Spleen (tissue), 11 donors: ENCODE results near the gene RYR1. TPM values are rescaled to one million over a fixed set of nuclear protein-coding genes. Genes with fewer than 3 reads are reported as not detected.

Source experiments
- DNase-seq: peaks from one replicate; pipeline ENCODE4 v3.0.0-alpha.2; 2020
- H3K27ac ChIP-seq, 8 donors: fragments of 200-600 bp; sonication (generic) in 7 of 8; 1 replicate in 4 of 8; 2 replicates in 4 of 8; pipeline versions ENCODE4 v1.5.0 to v1.8.0; 2016 to 2021; ENCODE audit warnings: inconsistent platforms in 4 of 8, mild to moderate bottlenecking in 4 of 8, moderate library complexity in 1 of 8
- H3K27me3 ChIP-seq, 7 donors: fragments of 200-600 bp; sonication (generic) in 6 of 7; replicated peaks in 1 of 7; 1 replicate in 4 of 7; 2 replicates in 3 of 7; pipeline versions ENCODE4 v1.5.0 to v1.8.0; 2016 to 2021; ENCODE audit warnings: inconsistent platforms in 3 of 7, mild to moderate bottlenecking in 1 of 7
- H3K36me3 ChIP-seq, 6 donors: fragments of 200-600 bp; sonication (generic) in 5 of 6; 1 replicate in 4 of 6; 2 replicates in 2 of 6; pipeline versions ENCODE4 v1.5.0 to v1.8.0; 2016 to 2021; ENCODE audit warnings: inconsistent platforms in 2 of 6
- H3K4me1 ChIP-seq, 6 donors: fragments of 200-600 bp; sonication (generic) in 5 of 6; 1 replicate in 3 of 6; 2 replicates in 3 of 6; pipeline versions ENCODE4 v1.5.0 to v1.8.0; 2016 to 2021; ENCODE audit warnings: inconsistent platforms in 3 of 6
- H3K4me3 ChIP-seq, 8 donors: fragments of 200-600 bp; sonication (generic) in 7 of 8; 1 replicate in 4 of 8; 2 replicates in 4 of 8; pipeline versions ENCODE4 v1.5.0 to v1.8.0; 2016 to 2021; ENCODE audit warnings: inconsistent platforms in 4 of 8, mild to moderate bottlenecking in 4 of 8, moderate library complexity in 2 of 8
- H3K9me3 ChIP-seq, 8 donors: fragments of 200-600 bp; sonication (generic) in 7 of 8; 1 replicate in 4 of 8; 2 replicates in 4 of 8; pipeline versions ENCODE4 v1.5.0 to v1.8.0; 2016 to 2021; ENCODE audit warnings: inconsistent platforms in 4 of 8
- POLR2A ChIP-seq, 3 donors: fragments of 450-650 bp; IDR thresholded peaks; one replicate each; pipeline ENCODE4 v1.5.1; 2017; ENCODE audit warnings: antibody characterized with exemption in 3 of 3, mild to moderate bottlenecking in 1 of 3
- POLR2AphosphoS5 ChIP-seq, 3 donors: sonication (generic); formaldehyde crosslinking; IDR thresholded peaks; one replicate each; pipeline ENCODE4 v1.5.1; 2017; ENCODE audit warnings: antibody characterized with exemption in 3 of 3
- WGBS, 5 donors: extraction: QIAGEN DNeasy Blood & Tissue Kit in 3 of 5; methylation state at CpG; one replicate each; pipeline versions ENCODE4 v1.1.5 to v1.1.7; 2013 to 2018; 5-methylcytosine and 5-hydroxymethylcytosine counted together
- intact Hi-C: fragments of 100-400 bp; cut with DNase I; formaldehyde crosslinking; loops from one replicate; pipeline ENCODE4 v1.15.0; 2023; ENCODE audit warnings: low total_unique reads
- polyA plus RNA-seq, 3 donors: library from polyadenylated mRNA; stranded (reverse); fragments of 200-250 nt; gene quantifications; one replicate each; pipeline ENCODE4 v1.2.1, GENCODE V29; 2013
- total RNA-seq, 7 donors: library from RNA; depleted of rRNA in 3 of 7; stranded (reverse); fragments of >200 nt in 3 of 7; fragmentation: NEBNext Ultra II Directional in 4 of 7; extraction: Animal tissue kit (Norgen Biotek cat#: 25700) in 4 of 7; gene quantifications; one replicate each; pipeline versions ENCODE4 v1.1.0 to v1.2.1, GENCODE V29; 2016 to 2021
- TF ChIP-seq, protein P1 (sequence below), 11 experiments: fragments of 200-600 bp in 7 of 11; fragments of 450-650 bp in 4 of 11; sonication (generic) in 4 of 11; IDR thresholded peaks in 8 of 11; conservative IDR thresholded peaks in 3 of 11; 1 replicate in 7 of 11; 2 replicates in 4 of 11; pipeline versions ENCODE4 v1.4.0 to v1.8.0; 2016 to 2021; ENCODE audit warnings: antibody characterized with exemption in 11 of 11, inconsistent platforms in 4 of 11, mild to moderate bottlenecking in 1 of 11
- donor health status: healthy with polysubstance abuse.
- donor health status: DM: no; HTN: no; CAD: no; lungs with moderate emphysema.
- donor health status: DM: no; HTN: no; CAD: no.
- donor health status: Bipolar disorder and iron deficiency.
- donor health status: healthy.
- donor health status: DM: no; HTN: no; CAD: no.
- donor health status: DM: yes; HTN: yes; CAD: no.

RYR1 gene
- total and polyA plus RNA-seq, 10 donors, result 0.32 to 3.2 (median 1.3) TPM

DNA sequence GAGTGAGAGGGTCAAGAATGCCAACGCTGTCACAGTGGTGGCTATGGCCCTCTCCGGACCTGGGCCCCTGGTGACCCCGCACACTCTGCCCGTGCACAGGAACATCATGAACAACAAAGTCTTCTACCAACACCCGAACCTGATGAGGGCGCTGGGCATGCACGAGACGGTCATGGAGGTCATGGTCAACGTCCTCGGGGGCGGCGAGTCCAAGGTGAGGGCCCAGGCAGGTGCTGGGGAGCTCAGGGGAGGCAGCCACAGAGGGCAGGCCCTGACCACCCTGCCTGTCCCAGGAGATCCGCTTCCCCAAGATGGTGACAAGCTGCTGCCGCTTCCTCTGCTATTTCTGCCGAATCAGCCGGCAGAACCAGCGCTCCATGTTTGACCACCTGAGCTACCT, 62.6 kb downstream of the RYR1 start:
- TF ChIP-seq POLR2A (IDR thresholded peaks at IDR 0.05), result no peak
- TF ChIP-seq POLR2AphosphoS5 (IDR thresholded peaks at IDR 0.05), result no peak
- TF ChIP-seq, protein P1, sequence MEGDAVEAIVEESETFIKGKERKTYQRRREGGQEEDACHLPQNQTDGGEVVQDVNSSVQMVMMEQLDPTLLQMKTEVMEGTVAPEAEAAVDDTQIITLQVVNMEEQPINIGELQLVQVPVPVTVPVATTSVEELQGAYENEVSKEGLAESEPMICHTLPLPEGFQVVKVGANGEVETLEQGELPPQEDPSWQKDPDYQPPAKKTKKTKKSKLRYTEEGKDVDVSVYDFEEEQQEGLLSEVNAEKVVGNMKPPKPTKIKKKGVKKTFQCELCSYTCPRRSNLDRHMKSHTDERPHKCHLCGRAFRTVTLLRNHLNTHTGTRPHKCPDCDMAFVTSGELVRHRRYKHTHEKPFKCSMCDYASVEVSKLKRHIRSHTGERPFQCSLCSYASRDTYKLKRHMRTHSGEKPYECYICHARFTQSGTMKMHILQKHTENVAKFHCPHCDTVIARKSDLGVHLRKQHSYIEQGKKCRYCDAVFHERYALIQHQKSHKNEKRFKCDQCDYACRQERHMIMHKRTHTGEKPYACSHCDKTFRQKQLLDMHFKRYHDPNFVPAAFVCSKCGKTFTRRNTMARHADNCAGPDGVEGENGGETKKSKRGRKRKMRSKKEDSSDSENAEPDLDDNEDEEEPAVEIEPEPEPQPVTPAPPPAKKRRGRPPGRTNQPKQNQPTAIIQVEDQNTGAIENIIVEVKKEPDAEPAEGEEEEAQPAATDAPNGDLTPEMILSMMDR (IDR thresholded peaks at IDR 0.05 in 8 of 11, conservative IDR thresholded peaks at IDR 0.05 in 3 of 11), result no peak
- WGBS, 5 donors, result 85 to 96% (median 88%) methylated on average over 15 to 17 of the region's 17 CpGs
- DNase-seq, result no peak
- H3K27ac ChIP-seq, result no peak overlapping the region
- intact Hi-C loops, result no loop called here
- H3K4me1 ChIP-seq, result peaks cover 0 to 6% (median 0%) of the 10 kb centered on the region in 6 donors
- H3K36me3 ChIP-seq, result no peaks in the 10 kb centered on the region
- H3K27me3 ChIP-seq, result peaks cover 0 to 20% (median 0%) of the 10 kb centered on the region in 7 donors
- no peak overlapping the region for H3K4me3 ChIP-seq
- peaks cover 0 to 9% (median 6%) of the 10 kb centered on the region in 8 donors for H3K9me3 ChIP-seq

DNA sequence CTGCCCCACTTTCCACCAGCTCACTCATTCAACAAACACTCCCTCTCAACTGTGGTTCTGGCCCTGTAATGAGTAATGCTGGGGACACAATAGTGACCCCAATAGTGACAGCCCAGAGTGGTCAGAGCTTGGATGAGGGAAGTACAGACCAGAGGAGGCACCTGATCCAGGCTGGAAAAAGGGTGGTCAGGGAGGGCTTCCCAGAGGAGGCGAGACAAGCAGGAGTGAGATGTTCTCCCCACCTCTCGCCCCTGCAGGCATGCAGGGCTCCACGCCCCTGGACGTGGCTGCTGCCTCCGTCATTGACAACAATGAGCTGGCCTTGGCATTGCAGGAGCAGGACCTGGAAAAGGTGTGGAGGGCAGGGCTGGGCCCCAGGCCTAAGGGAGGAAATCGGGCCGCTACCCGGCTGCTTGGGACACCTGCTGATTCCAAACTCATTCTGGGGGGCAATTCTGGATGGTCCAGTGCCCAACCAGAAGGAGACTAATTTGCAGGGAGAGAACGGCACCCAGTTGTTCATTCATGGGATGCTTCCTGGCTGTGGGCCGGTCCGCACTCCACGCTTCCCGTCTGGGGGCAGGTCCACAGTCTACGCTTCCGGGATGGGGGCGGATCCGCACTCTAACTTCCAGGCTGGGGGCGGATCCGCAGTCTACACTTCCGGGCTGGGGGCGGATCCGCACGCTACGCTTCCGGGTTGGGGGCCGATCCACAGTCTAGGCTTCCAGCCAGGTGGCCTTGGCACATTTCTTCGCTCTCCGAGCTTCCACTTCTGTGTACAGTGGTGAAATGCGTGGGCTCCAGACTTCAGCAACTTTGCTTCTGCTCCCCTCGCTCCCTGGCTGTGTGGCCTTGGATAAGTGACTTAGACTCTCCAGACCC, 63.4 kb downstream of the RYR1 start:
- Histone ChIP-seq H3K4me3 (peak overlapping the region in 2 of 8 donors; percentile 4 to 42), H3K4me1 (peaks cover 0 to 6% (median 0%) of the 10 kb centered on the region in 6 donors), H3K36me3 (no peaks in the 10 kb centered on the region), H3K27ac (peak overlapping the region in 5 of 8 donors; percentile 36 to 61 (median 53)), H3K9me3 (peaks cover 0 to 2% (median 0%) of the 10 kb centered on the region in 8 donors), H3K27me3 (peaks cover 0 to 20% (median 0%) of the 10 kb centered on the region in 7 donors)
- intact Hi-C loops, result no loop called here
- WGBS, 5 donors, result 75 to 81% (median 79%) methylated on average over 16 to 30 of the region's 30 CpGs
- no peak for DNase-seq
- TF ChIP-seq, protein P1 (IDR thresholded peaks at IDR 0.05 in 8 of 11, conservative IDR thresholded peaks at IDR 0.05 in 3 of 11), result no peak
- TF ChIP-seq POLR2A (IDR thresholded peaks at IDR 0.05) (no peak), POLR2AphosphoS5 (IDR thresholded peaks at IDR 0.05) (peak; percentile 35 to 75 (median 74))

DNA sequence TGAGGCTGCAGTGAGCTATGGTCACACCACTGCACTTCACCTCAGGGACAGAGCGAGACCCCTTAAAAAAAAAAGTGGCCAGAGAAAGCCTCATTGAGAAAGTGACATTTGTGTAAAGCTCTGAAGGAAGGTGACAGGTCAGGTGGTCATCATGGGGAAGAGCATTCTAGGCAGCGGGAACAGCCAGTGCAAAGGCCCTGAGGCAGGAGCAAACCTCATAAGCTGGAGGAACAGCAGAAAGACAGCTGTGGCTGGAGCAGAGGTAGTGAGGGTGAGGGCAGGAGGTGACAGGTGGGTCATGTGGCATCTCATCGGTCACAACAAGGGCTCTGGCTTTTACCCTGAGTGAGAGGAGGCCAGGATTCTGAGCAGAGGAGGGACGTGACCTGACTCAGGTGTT, 64.4 kb downstream of the RYR1 start:
- no peak for TF ChIP-seq POLR2A (IDR thresholded peaks at IDR 0.05)
- TF ChIP-seq, protein P1 (IDR thresholded peaks at IDR 0.05 in 8 of 11, conservative IDR thresholded peaks at IDR 0.05 in 3 of 11), result no peak
- no peak for DNase-seq
- Histone ChIP-seq H3K4me1 (no peaks in the 10 kb centered on the region), H3K27me3 (peaks cover 0 to 12% (median 0%) of the 10 kb centered on the region in 7 donors), H3K36me3 (no peaks in the 10 kb centered on the region), H3K4me3 (no peak overlapping the region), H3K9me3 (no peaks in the 10 kb centered on the region), H3K27ac (no peak overlapping the region)
- intact Hi-C loops, result no loop called here
- WGBS, 5 donors, result 82 to 97% (median 90%) methylated on average over 4 of the region's 4 CpGs

DNA sequence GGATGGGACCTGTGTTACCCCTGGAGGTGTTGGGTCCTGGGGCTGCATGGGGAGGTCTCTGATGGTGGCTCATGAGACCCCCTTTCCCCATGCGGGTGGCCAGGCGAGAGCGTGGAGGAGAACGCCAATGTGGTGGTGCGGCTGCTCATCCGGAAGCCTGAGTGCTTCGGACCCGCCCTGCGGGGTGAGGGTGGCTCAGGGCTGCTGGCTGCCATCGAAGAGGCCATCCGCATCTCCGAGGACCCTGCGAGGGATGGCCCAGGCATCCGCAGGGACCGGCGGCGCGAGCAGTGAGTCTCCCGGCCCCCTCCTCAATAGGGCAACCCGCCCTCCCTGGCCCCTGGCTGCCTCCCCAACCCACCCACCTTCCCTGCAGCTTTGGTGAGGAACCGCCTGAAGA, 66.0 kb downstream of the RYR1 start:
- no peaks in the 10 kb centered on the region for H3K9me3 ChIP-seq
- DNase-seq, result no peak
- no peak overlapping the region for H3K4me3 ChIP-seq
- H3K36me3 ChIP-seq, result no peaks in the 10 kb centered on the region
- WGBS, 5 donors, result 91 to 97% (median 93%) methylated on average over 18 to 21 of the region's 21 CpGs
- H3K4me1 ChIP-seq, result no peaks in the 10 kb centered on the region
- H3K27ac ChIP-seq, result no peak overlapping the region
- peaks cover 0 to 12% (median 0%) of the 10 kb centered on the region in 7 donors for H3K27me3 ChIP-seq
- TF ChIP-seq POLR2A (IDR thresholded peaks at IDR 0.05) (no peak), POLR2AphosphoS5 (IDR thresholded peaks at IDR 0.05) (no peak)
- TF ChIP-seq, protein P1 (IDR thresholded peaks at IDR 0.05 in 8 of 11, conservative IDR thresholded peaks at IDR 0.05 in 3 of 11), result no peak
- intact Hi-C loops, result no loop called here
